GM19328 (cell line): Measurements from ENCODE around the gene ASPG.

Source experiments
- ATAC-seq: cut with Tn5 transposase; IDR thresholded peaks from one replicate; pipeline ENCODE4 v1.9.1; 2021; ENCODE audit warnings: mild to moderate bottlenecking, moderate library complexity; ENCODE audit not compliant: unreplicated experiment

The ASPG gene

DNA sequence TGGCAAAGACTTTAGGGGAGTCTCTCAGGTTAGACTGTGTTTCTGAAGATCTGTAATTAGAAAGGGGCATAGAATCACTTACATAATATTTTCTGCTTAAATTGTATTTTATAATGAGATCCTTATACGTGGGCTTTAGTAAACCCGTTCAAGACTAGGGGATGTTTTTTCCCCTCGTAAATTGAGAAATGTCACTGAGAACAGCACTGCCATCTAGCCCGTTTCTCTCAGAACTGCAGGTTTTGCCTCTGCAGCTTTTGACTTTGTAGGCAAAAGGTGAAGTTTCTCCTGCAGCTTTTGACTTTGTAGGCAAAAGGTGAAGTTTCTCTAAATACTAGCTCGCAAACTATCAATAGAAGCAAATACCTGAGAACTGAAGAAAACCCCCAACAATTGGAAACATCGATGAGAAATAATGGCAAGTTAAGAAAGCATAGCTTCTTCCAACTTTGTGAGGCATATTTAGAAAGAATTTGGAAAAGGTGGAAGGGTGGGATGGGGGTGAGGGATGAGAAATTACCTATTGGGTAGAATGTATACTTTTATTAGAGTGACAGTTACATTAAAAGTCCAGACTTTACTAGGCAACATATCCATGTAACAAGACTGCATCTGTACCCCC is 9.9 kb upstream of the ASPG start:
- no peak for ATAC-seq

GRCh38 chr14:104076743-104077142 is 8.8 kb upstream of the ASPG start:
- ATAC-seq, result no peak

GRCh38 chr14:104078031-104078455 is 7.5 kb upstream of the ASPG start:
- no peak for ATAC-seq

- no peak for ATAC-seq
Observed at GRCh38 chr14:104080376-104081260, 4.9 kb upstream of the ASPG start.

GRCh38 chr14:104081261-104081835 is 4.2 kb upstream of the ASPG start:
- no peak for ATAC-seq

DNA sequence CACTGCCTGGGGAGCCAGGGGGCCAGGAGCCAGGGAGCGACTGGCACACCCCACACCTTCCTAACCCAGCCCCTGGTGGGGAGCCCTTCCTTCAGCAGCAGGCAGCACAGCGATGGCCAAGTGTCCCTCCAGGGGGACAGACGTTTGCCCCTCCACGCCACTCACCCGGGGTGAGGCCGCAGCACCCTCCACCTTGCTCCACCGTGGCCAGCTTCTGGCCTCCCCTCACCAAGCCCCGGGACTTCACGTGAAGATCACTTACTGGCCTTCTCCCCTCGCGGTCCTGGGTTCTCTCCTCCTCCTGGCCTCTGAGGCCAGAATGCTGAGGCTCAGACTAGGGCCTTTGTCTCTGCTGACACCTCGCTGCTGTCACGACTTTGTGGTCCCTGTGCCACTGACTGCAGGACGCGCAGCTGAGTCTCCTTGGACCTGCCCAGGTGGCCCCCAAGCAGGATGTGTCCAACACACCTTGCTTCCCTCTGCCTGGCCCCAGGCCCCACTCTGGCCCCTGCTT is 3.5 kb upstream of the ASPG start:
- no peak for ATAC-seq

GRCh38 chr14:104082807-104083206 is 2.7 kb upstream of the ASPG start:
- ATAC-seq, result no peak

DNA sequence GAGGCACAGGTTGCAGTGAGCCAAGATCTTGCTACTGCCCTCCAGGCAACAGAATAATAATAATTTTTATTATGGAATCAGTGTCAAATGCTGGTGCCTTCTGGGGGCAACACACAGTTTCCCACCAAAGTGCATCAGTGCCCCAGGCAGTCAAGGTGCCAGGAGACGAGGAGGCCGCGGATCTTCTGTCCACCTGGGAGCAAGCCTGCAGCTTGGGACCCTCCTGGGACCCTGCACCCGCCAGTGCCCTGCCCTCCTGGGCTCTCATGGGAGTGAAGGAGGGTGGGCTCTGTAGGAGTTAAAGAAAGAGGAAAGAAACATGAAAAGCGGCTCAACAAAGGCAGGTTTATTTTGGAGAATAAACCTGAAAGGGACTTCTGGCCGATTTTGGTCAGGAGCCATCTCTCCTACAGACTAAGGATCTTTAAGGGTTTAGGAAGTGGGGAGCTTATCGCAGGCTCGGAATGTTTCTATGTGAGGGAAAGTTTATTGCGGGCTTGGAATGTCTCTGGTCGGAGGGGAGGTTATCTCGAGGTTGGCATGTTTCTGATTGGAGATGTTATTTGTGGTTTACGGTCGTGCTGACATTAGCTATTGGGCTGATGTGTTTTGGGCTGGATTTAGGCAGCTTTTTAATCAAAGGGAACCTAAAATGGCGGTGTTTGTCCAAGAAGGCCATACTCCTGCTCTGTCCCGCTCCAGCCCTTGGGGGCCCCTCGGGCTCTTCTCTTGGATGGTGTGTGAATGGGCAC is 1.1 kb upstream of the ASPG start:
- no peak for ATAC-seq

- no peak for ATAC-seq
Observed at GRCh38 chr14:104085889-104086201, 345 bp downstream of the ASPG start.

- no peak for ATAC-seq
Observed at GRCh38 chr14:104086210-104086660, 735 bp downstream of the ASPG start.

DNA sequence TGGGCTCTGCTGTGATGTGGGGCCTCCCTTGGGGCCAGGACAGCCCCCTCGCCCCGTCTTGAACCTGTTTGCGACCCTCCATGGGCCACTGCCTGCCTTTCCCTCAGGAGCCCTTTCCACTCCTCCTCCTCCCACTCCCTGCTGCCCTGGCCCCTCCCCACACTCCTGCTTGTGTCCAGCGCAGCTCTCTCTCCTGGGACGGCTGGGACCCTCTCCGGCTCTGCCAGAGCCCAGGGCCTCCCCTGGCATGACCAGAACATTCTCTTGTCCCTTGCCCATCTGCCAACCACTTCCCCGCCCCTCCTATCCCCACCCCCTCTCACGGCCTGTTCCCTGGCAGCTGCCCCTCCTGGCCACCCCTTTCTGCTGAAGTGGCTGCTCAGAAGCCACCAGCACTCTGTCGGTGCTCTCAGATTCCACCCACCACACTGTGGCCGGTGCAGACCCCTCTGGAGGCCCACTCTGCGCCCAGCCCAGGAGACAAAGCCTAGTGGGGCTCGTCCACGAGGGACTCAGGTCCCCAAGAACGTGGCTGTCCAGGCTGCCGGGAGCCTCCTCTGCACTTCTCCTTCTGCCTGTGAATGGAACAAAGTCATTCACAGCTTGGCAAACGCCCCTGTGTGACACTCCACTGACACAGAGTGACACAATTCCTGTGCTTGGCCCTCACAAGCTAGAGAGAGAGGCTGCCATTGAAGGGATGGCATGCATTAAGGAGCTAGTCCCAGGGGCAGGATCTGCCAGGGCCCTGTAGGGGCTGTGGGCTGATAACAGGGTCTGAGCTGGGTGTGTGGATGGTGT is 1.4 kb downstream of the ASPG start:
- ATAC-seq, result no peak

DNA sequence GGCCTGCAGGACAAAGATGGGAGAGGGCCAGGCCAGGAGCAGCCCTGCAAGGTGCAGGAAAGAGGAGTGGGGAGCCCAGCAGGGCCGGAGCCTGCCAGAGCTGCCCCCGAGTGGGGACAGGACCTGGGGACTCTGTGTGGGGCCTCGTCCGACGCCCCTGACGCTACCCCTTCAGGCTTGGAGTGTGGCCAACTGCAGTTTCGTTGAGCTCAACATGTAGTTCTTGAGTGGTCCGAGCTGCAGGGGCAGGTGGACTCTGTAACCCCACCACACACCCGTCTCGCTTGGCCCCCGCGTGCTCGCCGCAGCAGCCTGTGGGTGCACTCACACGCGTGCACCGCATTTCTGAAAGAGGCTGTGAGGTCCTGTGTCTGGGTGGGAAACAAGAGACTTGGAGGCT is 2.0 kb downstream of the ASPG start:
- no peak for ATAC-seq

DNA sequence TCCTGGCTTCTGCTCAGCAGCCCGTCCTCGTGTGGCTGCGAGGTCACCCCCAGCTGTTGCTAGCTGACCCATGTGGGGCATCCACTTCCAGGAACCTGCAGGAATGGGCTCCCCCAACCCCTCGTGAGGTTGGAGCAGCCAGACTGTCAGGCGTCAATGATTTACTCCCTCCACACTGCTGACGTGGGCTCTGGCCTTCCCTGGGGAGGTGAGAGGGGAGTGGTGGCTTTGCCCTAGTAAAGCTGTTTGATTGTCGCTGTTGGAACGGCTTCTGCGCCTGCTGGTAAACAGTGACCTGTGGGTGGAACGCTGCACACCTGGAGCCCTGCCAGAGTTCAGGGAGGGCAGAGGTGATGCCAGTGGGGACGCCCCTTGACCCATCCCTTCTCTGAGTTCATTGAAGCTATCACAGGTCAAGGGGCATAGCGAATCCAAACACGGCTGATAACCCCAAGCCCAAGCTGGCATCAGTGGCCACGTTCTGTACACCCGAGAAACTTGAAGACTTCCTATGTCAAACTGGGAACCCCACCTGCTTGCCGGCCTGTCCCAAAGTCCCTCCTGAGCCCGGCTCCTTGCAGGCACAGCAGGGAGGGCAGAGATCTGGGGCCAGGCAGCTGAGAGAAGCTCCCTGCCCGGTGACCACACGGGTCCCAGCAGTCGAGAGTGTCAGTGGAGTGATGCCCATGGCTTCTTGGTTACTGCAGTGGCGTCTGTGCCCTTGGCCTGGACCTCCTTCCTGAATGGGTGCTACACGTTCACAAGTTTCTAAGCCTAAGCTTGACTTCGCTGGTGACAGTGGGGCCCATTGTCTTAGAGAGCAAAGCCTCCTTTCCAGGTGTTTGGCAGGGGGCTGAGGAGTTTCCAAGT is 2.7 kb downstream of the ASPG start:
- ATAC-seq, result no peak

DNA sequence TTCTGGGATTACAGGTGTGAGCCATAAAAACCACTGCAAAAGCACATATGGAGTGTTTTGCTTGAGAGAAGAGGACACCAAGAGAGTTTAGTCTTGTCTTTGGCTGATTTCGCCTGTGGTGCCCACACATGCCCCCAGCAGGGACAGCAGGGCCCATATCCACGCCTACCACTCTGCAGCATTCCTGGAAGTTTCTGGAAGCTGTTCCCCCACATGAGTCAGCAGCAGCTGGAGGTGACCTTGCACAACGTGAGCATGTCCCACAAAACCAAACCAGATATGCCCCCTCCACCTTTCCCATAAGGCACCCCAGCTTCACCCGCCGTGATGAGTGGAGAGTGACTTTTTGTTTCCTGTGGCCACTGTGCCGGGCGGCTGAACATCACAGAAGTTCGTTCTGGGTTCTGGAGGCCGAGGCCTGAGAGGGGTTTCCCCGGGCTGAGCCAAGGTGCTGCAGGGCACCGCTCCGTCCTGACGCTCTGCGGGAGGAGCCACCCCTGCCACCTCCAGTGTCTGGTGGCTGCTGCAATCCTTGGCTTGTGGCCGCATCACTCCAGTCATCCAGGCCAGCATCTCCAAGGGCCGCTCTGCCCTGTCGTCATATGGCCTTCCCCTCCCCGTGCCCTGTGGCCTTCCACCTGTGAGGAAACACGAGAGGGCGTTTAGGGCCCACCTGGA is 4.7 kb downstream of the ASPG start:
- ATAC-seq, result no peak

DNA sequence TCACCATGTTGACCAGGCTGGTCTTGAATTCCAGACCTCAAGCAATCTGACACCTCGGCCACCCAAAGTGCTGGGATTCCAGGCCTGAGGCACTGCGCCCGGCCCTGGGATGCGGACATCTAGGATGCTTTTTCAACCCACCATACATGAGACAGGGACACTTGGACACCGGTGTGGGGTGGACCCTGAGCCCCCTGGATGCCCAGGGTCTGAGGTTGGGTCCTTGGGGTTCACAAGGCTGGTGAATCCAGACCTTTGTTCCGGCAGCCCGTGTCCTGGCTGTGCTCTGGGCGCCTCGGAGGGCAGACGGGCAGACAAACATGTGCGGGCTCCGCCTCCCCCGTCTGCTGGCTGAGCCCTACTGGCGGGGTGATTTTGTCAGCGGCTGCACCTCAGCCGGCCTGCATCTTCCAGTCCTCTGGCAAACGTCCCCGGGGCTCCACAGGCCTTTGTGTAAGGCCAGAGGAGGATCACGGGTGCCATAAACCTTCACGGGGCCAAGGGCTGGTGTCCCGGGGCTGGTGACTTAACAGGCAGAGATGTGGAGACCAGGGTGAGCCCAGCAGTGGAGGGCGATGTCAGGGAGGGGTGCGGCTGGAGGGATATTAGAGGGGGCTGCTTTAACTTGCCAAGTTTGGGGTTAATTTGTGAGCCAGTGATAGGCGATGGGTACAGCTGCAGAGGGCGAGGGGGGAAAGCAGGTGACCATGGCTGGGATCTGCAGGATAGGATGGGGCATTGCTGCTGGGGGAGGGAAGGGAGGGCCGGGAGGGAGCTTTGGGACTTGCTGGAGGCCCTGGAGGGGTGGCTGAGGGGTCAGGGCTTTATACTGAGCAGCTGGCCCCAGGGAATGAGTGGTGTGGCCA is 5.8 kb downstream of the ASPG start:
- no peak for ATAC-seq

DNA sequence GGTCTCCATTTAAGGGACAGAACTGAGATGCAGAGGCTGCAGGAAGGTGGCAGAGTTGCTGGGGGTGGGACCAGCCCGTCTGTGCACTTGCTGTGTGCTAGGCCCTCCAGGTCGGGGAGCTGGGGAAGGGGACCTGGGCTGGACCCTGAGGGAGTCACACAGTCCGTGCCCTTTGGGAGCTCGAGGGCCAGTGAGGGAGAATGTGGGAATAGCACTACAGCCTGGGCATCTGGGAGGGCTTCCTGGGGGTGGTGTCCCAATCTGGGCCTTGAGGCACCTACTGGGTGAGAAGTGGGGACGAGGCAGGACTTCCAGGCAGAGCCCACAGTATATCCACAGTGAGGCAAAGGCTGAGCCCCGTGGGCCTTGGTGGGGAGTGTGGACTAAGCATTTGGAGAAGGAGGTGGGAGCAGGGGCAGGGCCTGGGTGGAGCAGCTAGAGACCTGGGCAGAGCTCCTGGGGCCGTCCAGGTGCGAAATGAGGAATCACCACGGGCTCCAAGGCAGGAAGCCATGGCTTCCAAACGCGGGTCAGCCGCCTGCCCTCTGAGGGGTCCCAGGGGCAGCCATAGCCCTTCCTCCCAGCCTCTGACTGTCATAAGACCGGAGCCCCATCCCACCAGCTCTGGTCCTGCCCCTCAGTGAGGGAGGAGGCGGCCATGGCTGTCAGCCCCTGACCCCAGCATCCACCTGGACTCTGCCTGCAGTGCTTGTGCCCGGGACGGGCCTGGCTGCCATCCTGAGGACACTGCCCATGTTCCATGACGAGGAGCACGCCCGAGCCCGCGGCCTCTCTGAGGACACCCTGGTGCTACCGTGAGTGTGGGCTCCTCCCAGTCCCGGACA is 6.6 kb downstream of the ASPG start:
- ATAC-seq, result no peak

DNA sequence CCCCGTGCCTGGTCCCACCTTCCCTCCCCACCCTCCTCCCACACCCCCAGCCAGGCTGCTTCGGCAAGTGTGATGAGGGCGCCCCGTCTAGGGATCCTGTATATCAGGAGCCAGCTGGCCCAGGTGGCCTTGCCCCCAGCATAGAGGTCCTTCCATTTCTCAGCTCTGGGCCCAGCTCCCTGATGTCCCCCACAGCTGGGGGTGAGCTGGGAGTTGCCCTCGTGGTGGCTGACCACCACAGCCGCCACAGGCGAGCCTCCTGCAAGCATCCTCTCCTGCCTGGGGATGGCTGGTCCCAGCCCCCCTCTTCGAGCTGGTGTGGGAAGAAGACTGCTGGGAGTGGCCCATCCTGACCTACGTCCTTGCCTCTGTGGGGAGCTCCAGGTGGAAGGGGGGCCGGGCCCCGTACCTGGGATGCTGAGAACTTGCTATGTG is 7.4 kb downstream of the ASPG start:
- ATAC-seq, result no peak
